NT2/D1 (cell line): ENCODE results near the gene LZTS2.

Source experiments
- SUZ12 ChIP-seq: IDR thresholded peaks from 2 replicates; pipeline ENCODE4 v1.6.1; 2011; ENCODE audit not compliant: insufficient read length, insufficient read depth; ENCODE audit errors: extremely low read depth
- ZNF274 ChIP-seq: IDR thresholded peaks from 2 replicates; pipeline ENCODE4 v1.6.1; 2011; ENCODE audit warnings: mild to moderate bottlenecking, low read depth, low read length

GRCh38 chr10:100962351-100963080, 37.1 kb upstream of the LZTS2 start:
- TF ChIP-seq ZNF274: no peak
- TF ChIP-seq SUZ12: no peak
